Testis (tissue), 3 donors: ENCODE measurements around the gene FZD8. TPM values are rescaled to one million over a fixed set of nuclear protein-coding genes. Genes with fewer than 3 reads are reported as not detected.

Source experiments
- DNase-seq: peaks from one replicate; pipeline ENCODE4 v3.0.0-alpha.2; 2019
- H3K27ac ChIP-seq, 2 donors: fragments of 200-600 bp; sonication (generic); one replicate each; pipeline ENCODE4 v1.5.1; 2019
- H3K27me3 ChIP-seq: fragments of 200-600 bp; sonication (generic); one replicate; pipeline ENCODE4 v1.5.1; 2019
- H3K36me3 ChIP-seq: fragments of 200-600 bp; sonication (generic); one replicate; pipeline ENCODE4 v1.5.1; 2017; ENCODE audit warnings: low read depth; ENCODE audit errors: missing control alignments
- H3K4me1 ChIP-seq: fragments of 200-600 bp; sonication (generic); one replicate; pipeline ENCODE4 v1.5.1; 2019
- H3K4me3 ChIP-seq, 2 donors: fragments of 200-600 bp; sonication (generic); one replicate each; pipeline ENCODE4 v1.5.1; 2017 to 2019
- H3K9me3 ChIP-seq: fragments of 200-600 bp; sonication (generic); one replicate; pipeline ENCODE4 v1.5.1; 2017
- POLR2A ChIP-seq: fragments of 450-650 bp; IDR thresholded peaks from one replicate; pipeline ENCODE4 v1.6.1; 2017; ENCODE audit warnings: antibody characterized with exemption, mild to moderate bottlenecking, moderate library complexity
- WGBS, 2 donors: methylation state at CpG; one replicate each; pipeline ENCODE4 v1.1.5; 2018; 5-methylcytosine and 5-hydroxymethylcytosine counted together
- intact Hi-C: fragments of 100-400 bp; cut with DNase I; formaldehyde crosslinking; loops from one replicate; pipeline ENCODE4 v1.15.1; 2023; ENCODE audit warnings: low total_unique reads
- polyA plus RNA-seq: library from polyadenylated mRNA; stranded (reverse); fragments of 350-450 nt; fragmentation: Illumina TruSeq; extraction: RNeasy Lipid Tissue Mini Kit (QIAGEN cat#74804); gene quantifications from one replicate; pipeline ENCODE4 v1.2.3, GENCODE V29; 2014; ENCODE audit warnings: low read depth, low replicate concordance; ENCODE audit not compliant: insufficient read depth
- total RNA-seq, 2 donors: library from RNA; depleted of rRNA; stranded (reverse); fragments of >200 nt; gene quantifications; one replicate each; pipeline ENCODE4 v1.2.3, GENCODE V29; 2016
- TF ChIP-seq, protein P1 (sequence below), 3 experiments: fragments of 450-650 bp in 2 of 3; fragments of 200-600 bp in 1 of 3; sonication (generic) in 1 of 3; IDR thresholded peaks; one replicate each; pipeline ENCODE4 v1.5.1; 2016 to 2019; ENCODE audit warnings: antibody characterized with exemption in 3 of 3, mild to moderate bottlenecking in 2 of 3, moderate library complexity in 1 of 3

The FZD8 gene
- total and polyA plus RNA-seq, 3 donors from 2014 or later, result 4.9 to 16.4 (median 13.0) TPM

DNA sequence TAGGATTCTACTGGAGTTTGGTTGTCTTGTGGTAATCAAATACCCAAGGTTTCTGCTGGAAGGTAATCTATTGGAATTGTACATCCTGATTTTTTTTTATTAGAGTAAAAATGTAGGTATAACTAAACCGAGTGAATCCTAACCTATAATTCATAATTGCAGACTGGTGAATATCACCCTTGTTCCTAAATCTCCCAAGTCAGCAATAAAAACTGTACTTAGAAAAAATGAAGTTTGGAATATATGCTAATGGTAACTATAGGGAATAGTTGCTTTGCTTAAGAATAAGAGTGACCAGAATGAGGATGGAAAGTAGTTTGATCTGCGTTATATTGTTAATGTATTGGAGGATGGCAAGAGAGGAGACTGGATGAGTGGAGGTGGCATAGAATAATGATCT, 10.7 kb upstream of the FZD8 start:
- H3K27me3 ChIP-seq, result no peaks in the 10 kb centered on the region
- no peaks in the 10 kb centered on the region for H3K4me1 ChIP-seq
- no peak overlapping the region for H3K27ac ChIP-seq
- 84 to 90% methylated on average over 2 of the region's 2 CpGs for WGBS, 2 donors
- H3K4me3 ChIP-seq, result no peak overlapping the region
- no peak for DNase-seq
- no peaks in the 10 kb centered on the region for H3K9me3 ChIP-seq
- intact Hi-C loops, result no loop called here
- H3K36me3 ChIP-seq, result no peaks in the 10 kb centered on the region
- TF ChIP-seq, protein P1, sequence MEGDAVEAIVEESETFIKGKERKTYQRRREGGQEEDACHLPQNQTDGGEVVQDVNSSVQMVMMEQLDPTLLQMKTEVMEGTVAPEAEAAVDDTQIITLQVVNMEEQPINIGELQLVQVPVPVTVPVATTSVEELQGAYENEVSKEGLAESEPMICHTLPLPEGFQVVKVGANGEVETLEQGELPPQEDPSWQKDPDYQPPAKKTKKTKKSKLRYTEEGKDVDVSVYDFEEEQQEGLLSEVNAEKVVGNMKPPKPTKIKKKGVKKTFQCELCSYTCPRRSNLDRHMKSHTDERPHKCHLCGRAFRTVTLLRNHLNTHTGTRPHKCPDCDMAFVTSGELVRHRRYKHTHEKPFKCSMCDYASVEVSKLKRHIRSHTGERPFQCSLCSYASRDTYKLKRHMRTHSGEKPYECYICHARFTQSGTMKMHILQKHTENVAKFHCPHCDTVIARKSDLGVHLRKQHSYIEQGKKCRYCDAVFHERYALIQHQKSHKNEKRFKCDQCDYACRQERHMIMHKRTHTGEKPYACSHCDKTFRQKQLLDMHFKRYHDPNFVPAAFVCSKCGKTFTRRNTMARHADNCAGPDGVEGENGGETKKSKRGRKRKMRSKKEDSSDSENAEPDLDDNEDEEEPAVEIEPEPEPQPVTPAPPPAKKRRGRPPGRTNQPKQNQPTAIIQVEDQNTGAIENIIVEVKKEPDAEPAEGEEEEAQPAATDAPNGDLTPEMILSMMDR (IDR thresholded peaks at IDR 0.05), result no peak
- no peak for TF ChIP-seq POLR2A

DNA sequence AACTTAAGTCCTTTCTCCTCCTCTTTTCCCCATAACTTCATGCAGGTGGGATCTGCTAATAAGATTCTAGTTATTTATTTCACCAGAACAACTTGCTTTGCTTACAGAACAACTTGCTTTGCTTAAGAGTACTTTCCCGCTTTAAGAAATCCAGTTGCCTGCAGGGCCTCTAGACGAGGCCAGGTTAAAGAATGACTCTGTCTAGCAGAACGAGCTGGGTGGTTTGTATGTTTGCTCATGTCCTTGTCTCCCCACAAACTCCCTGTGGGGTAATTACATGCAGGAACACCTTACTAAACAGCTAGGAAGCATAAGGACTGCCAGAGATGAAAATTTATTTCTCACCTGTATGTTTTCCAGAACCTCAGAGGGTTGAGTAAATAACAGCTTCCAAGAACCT, 8.8 kb upstream of the FZD8 start:
- Histone ChIP-seq H3K4me3 (no peak overlapping the region), H3K4me1 (no peaks in the 10 kb centered on the region), H3K36me3 (no peaks in the 10 kb centered on the region), H3K9me3 (no peaks in the 10 kb centered on the region), H3K27ac (no peak overlapping the region), H3K27me3 (no peaks in the 10 kb centered on the region)
- 86 to 87% methylated on average over 3 of the region's 3 CpGs for WGBS, 2 donors
- DNase-seq, result no peak
- intact Hi-C loops, result no loop called here
- TF ChIP-seq POLR2A, result no peak
- TF ChIP-seq, protein P1 (IDR thresholded peaks at IDR 0.05), result no peak

DNA sequence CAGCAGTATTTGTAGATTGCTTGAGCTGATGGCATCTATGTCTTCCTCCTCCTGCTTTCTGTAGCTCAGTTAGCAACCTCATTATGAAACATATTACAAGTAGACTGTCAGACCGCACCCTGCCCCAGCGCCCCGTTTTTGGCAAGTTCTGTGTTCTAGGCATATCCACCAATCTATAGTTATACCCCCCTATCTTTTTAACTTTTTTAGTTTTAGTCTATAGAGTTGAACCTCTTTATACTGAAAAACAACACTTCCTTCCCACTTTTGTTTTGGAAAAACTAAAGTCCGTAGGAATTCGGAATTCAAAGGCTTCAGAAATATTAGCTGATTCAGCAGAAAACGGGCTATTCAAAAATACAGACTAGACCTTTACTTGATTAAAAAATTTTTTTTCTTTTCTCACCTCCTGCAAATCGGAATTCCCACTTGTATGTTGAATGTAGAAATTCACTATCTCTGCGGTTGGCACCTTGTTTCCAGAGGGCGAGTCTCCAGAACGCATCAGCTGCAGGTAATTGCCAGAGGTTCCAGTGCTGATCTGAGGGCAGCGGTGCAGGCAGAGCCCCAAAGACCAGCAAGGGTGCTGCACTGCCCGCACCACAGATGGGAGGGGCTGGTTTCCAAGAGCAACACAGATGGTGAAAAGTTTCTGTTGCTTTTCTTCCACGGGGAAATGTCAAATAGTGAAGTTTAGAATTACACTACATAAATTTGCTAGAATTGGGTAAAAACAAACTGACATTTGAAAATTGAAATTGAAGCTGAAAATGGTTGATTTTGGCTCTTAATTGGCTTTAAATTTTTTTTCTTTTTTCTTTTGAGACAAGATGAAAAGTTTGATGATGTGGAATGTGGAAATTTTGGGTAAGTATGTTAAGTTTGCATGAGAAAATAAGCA, 2.2 kb upstream of the FZD8 start:
- no peaks in the 10 kb centered on the region for H3K9me3 ChIP-seq
- DNase-seq, result no peak
- H3K36me3 ChIP-seq, result no peaks in the 10 kb centered on the region
- TF ChIP-seq, protein P1 (IDR thresholded peaks at IDR 0.05), result no peak
- TF ChIP-seq POLR2A, result no peak
- WGBS, 2 donors, result 14 to 16% methylated on average over 13 of the region's 13 CpGs
- peaks cover 3% of the 10 kb centered on the region for H3K4me1 ChIP-seq
- H3K27ac ChIP-seq, result peak overlapping the region in 1 of 2 donors; percentile 36
- intact Hi-C loops, result no loop called here
- no peaks in the 10 kb centered on the region for H3K27me3 ChIP-seq
- peak overlapping the region; percentile 77 for H3K4me3 ChIP-seq

DNA sequence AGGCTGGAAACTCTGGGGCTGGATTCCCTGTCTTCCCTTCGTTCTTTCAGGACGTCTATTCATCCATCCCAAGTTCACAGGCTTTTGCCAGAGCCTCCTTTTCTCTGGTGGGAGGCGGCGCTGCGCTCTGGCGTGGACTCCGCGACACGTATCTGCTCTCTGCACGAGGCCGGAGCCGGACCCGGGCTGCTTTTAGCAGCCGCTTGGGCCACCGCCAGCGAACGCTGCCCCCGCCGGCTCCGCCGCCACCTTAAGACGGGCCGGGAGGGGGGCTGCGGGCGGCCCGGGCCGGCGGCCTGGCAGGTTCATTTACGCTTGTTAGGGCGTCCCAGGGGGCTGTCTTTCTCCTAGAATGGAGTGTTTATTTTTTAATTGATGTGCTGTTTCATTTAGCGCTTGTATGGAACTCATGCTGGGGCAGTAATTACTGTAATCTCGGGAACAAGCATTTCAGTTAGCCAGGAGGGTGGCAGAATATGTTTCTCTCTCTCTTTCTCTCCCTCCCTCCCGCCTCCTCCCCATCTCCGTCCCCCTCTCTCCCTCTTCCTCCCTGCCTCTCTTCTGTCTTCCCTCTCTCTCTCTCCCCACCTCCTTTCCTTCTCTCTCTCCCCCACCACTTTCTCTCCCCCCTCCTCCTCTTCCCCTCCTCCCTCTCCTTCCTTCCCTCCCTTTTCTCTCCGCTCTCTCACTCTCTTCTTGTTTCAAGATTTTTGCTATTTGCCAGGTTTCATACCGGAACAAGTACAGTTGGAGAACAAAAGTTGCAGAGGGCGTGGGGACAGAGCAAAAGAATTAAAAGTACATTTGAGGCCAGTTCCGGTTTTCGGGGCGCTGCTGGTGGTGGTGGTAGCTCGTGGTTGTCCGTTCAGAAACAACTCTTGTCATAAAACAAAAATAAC, 1.3 kb upstream of the FZD8 start:
- WGBS, 2 donors, result 0% methylated on average over 41 to 42 of the region's 42 CpGs
- intact Hi-C loops, result no loop called here
- peak; percentile 89 for DNase-seq

More for the DNA sequence above, 1.3 kb upstream of the FZD8 start:
- Histone ChIP-seq H3K27me3 (no peaks in the 10 kb centered on the region), H3K4me1 (peaks cover 3% of the 10 kb centered on the region), H3K4me3 (peak overlapping the region; percentile 77), H3K9me3 (no peaks in the 10 kb centered on the region), H3K27ac (peak overlapping the region; percentile 36), H3K36me3 (no peaks in the 10 kb centered on the region)
- TF ChIP-seq, protein P1 (IDR thresholded peaks at IDR 0.05), result no peak
- no peak for TF ChIP-seq POLR2A
